Upper lobe of left lung (tissue), 4 donors: ENCODE measurements around the gene PRDM2.

ENCODE experiments used
- POLR2A ChIP-seq, 4 donors: fragments of 450-650 bp; IDR thresholded peaks; one replicate each; pipeline ENCODE4 v1.5.1; 2016 to 2017; ENCODE audit warnings: antibody characterized with exemption in 4 of 4, mild to moderate bottlenecking in 2 of 4
- POLR2AphosphoS5 ChIP-seq, 2 donors: sonication (generic); formaldehyde crosslinking; IDR thresholded peaks; one replicate each; pipeline ENCODE4 v1.5.1; 2017; ENCODE audit warnings: antibody characterized with exemption in 2 of 2

- TF ChIP-seq POLR2A (IDR thresholded peaks at IDR 0.05) (no peak), POLR2AphosphoS5 (IDR thresholded peaks at IDR 0.05) (no peak)
These were observed 101.2 kb downstream of the PRDM2 start for GRCh38 chr1:13801232-13801631.
